ENCODE results near the gene USHBP1.
A peak's percentile ranks its signal among the peaks of the same experiment; 100 is the strongest.

GRCh38 chr19:17312189-17313113 is 47.9 kb upstream of the USHBP1 start:
- no peak for TF ChIP-seq CTCF (IDR thresholded peaks at IDR 0.05)
- peak in 1 of 2 donors; percentile 3 for TF ChIP-seq POLR2A (IDR thresholded peaks at IDR 0.05)
